HG03469 (cell line): ENCODE data around the gene OR5K1.
A peak's percentile ranks its signal among the peaks of the same experiment; 100 is the strongest.

Experiments used
- ATAC-seq: cut with Tn5 transposase; IDR thresholded peaks from one replicate; pipeline ENCODE4 v1.9.1; 2021; ENCODE audit warnings: mild to moderate bottlenecking, moderate library complexity, moderate number of reproducible peaks; ENCODE audit not compliant: unreplicated experiment

Gene OR5K1

DNA sequence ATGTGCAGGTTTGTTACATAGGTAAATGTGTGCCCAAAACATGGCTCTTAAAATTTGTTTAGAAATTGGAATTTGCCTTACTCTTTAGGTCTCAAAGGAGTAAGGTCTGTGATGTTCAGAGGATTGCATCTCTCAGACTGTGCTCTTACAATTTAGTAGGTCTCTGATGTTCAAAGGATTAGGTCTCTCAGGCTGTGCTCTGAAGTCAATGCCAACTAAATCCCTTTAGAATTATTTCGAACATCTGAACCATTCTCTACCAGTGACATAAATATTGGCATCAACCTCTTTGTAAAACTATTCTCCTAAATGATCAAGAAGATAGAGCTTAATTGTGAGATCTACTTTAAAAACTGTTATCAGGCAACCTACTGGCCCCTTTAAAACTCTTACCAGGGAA is at the start of gene OR5K1:
Gene OR5K1 (plus strand): TSS at position 301 of the 400 bp plus-strand sequence. CDS start 6,376 bp downstream, outside the sequence.
- no peak for ATAC-seq

DNA sequence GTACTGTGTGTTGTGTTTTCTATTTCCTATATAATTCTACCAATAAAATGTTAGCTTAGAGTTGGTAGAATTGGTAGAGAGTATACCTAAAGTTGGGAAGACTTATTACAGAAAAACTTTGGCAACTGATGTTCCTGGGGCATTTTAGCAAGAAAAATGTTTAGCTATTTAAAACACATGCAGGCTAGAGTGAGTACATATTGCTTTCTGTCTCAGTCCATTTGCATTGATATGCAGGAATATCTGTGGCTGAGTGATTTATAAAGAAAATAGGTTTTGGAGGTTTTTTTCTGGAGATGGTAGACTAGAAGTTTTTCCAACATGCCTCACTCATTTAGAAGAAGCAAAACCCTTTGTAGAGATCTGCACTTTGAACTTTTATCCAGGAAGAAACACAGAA is 30.4 kb upstream of the OR5K1 start:
- no peak for ATAC-seq

DNA sequence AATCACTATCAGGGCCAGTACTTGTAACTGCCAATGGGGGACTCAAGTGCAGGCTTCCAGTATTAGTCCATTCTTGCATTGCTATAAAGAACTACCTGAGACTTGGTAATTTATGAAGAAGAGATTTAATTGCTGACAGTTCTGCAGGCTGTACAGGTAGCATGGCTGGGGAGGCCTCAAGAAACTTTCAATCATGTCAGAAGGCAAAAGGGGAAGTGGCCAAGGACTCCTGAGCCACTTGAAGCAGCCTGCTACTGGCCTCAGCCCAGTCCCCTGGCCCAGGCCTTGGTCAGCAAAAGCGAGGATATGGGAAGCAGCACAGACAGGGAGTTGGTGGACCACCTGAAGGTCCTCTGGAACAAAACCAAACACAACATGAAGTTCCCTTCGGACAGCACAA is 29.2 kb upstream of the OR5K1 start:
- no peak for ATAC-seq

DNA sequence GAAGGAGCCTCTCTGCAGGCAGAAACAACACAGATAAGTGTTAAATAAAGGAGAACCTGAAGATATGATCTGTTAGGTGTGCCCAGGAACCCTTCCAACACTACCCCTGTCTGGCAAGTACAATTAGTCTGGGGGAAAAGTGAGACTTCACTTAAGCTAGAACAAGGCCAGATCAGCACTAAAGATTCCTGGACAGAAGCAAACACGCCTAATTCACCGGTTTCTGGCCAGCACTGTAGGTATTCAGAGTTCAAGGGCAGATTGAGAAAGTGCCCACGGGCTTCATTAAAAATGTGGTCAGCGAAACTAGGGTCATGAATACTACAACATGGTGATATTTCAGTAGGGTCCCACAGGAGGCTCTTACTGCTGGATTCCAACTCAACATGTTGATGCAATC is 28.6 kb upstream of the OR5K1 start:
- no peak for ATAC-seq

DNA sequence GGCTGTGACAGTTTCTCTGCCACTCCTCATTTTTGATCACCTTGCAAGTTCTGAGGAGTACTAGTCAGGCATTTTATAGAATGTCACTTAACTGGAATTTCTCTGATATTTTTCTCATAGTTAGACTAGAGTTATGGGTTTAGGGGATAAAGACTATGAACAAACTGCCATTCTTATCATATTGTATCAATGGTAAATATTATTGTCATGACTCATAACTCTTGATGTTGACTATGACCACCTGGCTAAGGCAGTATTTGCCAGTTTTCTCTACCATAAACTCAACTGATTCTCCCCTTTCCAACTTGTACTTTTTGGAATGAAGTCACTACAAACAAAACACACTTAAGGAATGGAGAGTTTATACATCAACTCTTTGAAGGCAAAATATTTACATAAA is 22.7 kb upstream of the OR5K1 start:
- ATAC-seq: no peak

DNA sequence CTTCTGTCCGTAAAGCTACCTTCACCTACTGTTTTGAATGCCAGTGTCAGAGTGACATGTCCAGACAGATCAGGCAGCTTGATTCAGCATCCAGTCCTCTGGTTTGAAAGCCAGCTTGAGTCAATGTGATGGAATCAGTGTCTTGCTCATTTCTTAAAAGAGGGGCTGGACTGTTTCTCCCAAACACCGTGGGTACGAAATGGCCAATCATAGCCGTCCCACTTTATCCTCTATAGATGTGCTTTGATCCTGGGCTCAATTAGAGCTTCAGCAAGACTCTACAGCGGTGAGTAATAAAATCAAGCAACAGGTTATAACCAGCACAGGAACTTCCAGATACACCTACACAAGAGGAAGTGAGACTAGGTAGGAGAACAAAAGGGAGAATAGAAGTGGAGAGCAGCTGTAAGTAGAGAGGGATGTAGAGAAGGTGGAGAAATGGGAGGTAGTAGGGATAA is 17.0 kb upstream of the OR5K1 start:
- peak; percentile 92 for ATAC-seq

DNA sequence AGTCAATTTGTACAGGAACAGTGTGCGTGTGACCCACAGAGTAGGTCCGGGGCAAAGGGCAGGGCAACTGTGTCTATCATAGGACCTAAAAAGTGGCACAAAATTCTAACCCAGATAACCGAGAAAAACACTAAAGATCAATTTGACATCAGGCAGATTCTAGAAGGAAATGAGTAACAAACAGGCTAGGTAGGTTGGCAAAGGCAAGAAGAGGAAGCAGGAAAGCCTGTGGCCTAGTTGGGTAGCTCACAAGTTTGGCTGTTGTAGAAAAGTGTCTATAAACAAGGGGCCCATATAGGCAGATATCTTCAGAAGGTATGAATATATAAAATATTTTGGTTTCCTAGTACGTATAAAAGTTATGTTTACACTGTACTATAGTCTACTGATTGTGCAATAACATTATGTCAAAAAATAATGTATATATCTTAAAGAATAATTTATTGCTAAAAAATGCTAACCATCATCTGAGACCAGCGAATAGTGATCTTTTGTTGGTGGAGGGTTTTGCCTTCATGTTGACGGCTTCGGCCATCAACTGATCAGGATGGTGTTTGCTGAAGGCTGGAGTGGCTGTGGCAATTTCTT is 13.3 kb upstream of the OR5K1 start:
- no peak for ATAC-seq

DNA sequence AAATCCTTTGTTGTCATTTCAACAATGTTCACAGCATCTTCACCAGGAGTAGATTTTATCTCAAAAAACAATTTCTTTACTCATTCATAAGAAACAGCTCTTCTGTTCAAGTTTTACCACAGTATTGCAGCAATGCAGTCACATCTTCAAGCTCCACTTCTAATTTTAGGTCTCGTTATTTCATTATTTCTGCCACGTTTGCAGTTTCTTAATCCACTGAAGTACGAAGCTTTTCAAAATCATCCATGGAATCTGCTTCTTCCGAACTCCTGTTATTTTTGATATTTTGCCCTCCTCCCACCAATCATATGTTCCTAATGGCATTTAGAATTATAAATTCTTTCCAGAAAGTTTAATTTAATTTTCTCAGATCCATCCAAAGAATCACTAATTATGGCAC is 12.6 kb upstream of the OR5K1 start:
- ATAC-seq: no peak

DNA sequence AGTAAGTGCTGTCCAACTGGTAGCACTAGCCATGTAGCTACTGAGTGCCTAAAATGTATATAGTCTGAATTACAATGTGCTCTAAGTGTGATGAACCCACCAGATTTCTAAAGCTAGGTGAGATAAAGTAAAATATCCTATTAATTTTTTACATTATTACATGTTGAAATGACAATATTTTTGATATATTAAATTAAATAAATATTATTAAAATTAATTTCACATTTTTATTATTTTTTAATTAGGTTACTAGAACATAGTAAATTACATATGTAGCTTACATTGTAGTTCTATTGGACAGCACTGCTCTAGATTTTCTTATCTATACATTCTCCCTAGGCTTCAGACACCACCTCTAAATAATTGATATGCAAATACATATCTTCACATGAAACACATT is 9.2 kb upstream of the OR5K1 start:
- ATAC-seq: no peak

DNA sequence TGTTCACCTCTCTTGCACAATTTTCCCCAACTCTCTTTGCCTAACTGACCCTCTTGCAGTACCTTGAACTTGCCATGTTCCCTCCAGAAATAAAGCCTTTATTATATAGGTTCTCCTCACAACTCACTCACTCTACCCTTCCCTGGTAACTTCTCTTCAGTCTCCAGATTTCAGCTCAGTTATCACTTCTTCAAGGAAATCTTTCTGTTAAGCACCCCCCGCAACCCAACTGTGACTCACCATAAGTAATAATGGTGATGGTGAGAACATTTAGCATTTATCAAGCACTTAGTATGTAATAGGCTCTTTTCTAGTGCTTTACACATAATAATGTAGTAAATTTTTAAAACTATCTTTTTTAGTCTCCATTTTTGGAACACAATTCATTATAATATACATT is 8.1 kb upstream of the OR5K1 start:
- no peak for ATAC-seq

DNA sequence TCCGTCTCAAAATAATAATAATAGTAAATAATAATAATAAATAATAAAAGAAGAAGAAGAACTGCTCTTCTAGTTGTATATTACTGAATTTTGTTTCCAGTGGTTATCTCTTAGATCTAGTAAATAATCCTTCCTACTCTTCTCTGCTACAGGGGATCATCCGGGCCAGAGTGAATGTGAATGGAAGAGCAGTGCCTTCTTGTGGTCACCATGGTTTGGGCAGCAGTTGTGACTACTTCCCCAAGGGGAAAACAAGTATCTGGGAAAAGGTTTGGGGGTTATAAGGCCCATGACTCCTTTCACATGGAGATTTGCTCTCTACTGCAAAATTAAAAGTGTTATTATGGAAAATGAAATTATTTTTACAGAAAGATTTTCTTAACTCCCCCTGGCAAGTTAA is 5.5 kb upstream of the OR5K1 start:
- ATAC-seq: no peak

DNA sequence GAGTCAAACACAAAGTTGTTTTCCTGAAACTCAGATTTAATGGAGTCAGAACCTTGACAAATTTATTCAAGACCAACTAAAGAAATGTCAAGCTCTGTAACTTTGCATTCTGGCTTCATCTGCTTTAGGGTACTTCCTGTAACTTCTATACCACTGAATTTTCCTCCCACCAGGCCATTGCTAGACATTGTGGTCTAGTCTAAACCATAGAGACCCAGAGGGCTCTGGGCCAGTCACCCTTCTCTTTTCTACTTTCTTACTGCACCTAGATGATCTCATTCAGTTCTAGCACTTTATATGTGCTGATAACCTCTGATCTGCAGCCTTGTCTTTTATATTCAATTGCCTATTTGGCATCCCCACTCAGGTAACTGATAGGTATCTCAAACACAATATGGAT is 2.8 kb upstream of the OR5K1 start:
- peak; percentile 62 for ATAC-seq

DNA sequence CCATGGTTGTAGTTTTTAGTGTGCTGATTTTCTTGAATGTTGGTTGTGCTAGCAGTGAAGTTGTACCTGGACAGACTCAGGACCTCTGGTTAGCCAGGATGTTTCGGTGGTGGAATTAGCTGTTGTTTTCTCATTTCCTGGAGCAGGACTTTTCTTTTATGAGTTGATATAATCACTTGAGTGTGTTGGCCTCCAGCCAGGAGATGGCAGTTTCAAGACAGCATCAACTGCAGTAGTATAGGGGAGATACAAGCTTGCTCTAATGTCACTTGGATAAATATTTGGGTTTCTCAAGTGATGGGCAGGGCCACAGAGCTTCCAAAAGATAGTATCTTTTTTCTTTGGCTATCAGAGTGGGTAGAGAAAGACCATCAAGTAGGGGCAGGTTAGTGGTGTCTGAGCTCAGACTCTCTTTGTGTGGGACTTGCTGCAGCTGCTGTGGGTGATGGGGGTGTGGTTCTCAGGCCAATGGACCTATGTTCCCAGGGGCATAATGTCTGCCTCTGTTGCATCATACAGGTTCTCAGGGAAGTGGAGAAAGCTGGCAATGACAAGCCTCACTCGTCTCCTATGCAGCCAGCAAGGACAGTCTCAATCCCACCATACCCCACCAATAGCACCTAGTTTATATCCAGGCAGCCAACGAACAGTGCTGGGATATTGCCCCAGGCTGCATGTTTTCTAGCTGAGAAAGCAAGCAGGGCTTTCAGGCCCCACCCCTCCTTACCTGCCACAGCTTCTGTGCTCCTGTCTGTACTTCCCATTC is 19.9 kb downstream of the OR5K1 start:
- no peak for ATAC-seq

DNA sequence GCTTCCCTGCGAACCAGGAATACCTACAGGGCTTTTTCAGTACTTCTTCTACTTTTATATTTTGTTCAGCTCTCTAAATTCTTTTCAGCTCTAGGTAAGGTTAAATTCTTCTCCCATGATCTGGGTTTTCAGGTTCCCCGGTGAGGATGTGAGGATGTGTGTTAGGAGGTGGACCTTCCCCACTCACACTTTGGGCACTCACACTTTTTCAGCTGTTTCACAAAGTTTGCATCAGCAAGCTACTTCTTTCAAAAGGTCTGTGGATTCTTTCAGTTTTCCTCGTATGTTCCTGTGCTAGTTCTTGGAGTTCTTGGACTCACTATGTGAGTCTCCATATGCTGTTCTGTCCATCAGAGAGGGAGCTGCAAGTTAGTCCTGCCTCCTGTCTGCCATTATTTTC is 20.6 kb downstream of the OR5K1 start:
- no peak for ATAC-seq

DNA sequence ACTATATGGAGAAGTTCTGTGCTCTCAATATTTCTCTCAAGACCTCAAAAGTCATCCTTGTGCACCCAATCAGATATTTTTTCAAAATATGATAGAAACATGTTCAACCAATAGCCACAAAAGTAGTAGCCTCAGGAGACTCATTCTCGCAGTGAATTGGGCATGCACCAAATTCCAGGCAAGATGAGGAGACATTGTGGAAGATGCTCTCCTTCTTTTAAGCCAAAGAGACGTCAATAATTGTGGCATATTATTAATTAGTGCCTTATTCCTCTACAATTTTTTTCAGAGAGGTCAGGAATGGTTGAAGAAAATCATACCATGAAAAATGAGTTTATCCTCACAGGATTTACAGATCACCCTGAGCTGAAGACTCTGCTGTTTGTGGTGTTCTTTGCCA is 34.4 kb downstream of the OR5K1 start, which contains the start of gene OR5K2:
Gene OR5K2 (plus strand): TSS at position 301 of the 400 bp plus-strand sequence. CDS start 0 bp downstream, at position 301.
- no peak for ATAC-seq

DNA sequence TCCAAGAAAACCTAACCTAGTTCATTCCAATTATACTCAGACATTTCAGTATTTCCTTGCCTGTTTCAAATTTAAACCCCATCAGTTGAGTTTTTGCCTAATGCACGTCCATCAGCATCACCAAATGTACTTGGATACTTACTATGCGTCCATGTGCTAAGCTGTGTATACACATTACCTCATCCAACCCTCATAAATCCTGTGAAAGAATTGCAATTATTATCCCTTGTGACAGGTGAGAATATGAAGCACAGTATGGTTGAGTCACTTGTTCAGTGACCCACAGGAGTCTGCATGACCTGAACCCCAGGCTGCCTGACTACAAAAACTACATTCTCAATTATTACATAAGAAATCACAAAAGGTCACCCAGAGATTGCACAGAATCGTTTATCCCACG is 37.0 kb downstream of the OR5K1 start:
- ATAC-seq: no peak

DNA sequence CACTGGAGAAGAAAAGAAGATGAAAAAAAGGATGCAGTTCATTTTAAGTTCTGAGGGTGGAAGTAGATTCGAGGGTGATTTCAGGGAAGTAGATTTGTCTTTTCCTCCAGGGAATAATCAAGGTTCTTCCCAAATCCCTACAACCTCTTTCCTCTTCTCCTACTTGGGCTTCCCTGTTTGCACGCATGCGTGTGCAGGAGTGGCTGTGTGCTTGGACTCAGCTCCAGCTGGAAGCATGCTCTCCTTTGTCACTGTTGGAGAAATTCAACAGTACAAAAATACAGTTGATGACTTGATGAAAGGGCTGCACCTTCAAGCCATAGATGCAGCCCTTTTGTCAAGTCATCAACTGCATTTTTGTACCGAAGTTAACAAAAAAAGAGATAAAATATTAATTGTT is 38.3 kb downstream of the OR5K1 start:
- ATAC-seq: no peak

DNA sequence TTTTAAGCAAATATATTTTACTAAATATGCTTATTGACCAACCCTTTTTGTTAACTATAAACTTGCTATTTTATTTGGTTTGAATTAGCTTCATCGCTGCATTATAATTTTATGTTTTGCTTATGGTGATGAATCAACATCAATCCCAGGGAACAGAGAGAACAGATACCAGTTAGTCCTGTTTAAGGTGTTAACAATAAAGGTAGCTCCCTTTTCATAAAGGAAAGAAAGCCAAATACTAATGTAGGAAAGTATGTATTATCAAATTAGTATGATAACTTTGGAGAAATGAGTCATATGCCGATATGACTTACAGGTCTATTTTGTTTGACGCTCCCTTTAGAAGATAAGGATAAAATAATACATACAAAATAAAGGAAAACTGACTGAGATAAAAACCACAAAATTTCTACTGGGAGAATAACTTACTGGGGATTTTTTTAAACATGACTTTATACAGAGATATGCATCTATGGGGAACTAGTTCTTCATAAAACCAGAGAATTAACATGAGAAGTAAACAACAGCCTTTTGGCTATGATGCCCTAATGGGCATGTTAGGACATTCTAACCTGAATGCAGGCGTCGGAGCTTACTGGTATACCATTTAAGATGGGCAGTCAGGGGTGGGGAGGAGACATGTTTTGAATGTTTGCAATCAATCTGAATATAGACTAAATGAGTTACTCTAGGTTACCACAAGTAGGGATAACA is 39.0 kb downstream of the OR5K1 start:
- ATAC-seq: no peak

DNA sequence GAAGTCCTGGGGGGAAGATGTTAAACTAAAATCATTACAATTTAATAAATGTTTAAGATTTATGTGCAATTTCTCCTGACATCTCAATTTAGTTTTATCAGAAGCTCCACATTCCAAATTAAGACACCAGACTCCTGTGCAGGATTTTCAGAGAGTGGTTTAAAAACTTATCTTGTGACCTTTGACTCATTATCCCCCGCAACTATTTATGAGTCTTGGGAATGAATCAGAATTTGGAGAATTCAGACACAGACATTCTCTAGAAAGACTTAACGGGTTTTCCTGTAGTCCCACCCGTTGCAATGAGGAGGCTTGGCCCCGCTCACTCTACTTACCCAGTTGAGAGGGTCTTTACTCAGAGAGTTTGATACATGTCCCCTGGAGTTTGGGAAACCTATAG is 41.5 kb downstream of the OR5K1 start:
- ATAC-seq: no peak

DNA sequence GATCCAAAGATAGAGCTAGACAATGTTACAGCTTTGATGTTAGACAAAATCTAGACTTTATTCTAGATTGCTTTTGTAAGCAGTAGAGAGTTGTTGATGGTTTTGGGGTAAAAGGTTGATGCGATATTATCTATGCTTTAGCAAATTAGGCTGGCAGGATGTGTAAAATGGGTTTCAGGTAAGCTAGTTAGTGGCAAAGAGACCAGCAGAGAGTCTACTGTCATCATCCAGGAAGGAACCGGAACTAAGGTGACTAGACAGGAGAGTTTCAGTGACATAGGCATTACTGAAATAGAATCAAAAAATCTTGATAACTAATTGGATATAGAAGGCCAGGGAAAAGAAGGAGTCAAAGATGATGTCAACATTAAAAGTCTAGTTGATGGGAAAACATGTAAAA is 45.6 kb downstream of the OR5K1 start:
- no peak for ATAC-seq

DNA sequence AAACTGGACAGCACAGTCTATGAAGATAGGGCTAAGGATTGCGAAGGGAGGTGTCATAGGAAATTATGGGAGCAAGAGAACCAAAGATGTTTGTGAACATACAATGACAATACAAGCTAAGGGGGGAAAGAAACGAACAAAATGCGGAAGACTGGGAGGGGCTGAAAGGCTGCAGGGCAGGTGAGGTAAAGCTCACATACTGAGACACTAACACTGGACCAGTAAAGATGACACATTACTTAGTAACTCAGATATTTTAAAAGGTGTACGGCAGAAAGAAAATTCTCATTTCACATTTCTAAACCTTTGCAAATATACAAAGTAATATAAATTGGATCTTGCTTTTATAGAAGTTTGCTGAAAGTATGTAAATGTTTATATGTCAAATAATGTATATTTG is 49.6 kb downstream of the OR5K1 start:
- no peak for ATAC-seq

DNA sequence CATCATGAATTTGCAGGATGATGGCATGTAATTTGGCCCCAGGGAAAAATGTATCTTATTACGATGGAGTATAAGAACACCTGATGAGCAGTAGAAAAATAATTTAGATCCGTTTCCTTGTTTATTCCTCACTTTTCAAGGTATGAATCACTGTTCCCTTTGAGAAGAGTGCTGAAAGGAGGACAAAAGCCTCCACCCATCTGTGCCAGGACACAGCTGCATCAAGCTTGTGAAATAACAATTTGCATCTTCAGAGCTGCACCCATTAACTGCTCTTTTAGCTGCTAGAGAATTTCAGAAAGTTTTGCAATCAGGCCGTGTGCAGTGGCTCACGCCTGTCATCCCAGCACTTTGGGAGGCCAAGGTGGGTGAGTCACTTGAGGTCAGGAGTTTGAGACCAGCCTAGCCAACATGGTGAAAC is 50.1 kb downstream of the OR5K1 start:
- no peak for ATAC-seq
